HG02588 (cell line): Measurements from ENCODE around the gene DDN.

ENCODE experiments used
- ATAC-seq: cut with Tn5 transposase; IDR thresholded peaks from one replicate; pipeline ENCODE4 v1.9.1; 2021; ENCODE audit warnings: mild to moderate bottlenecking, moderate library complexity; ENCODE audit not compliant: unreplicated experiment

Gene DDN

GRCh38 chr12:49014547-49014946 lies 15.4 kb upstream of the DDN start:
- no peak for ATAC-seq

GRCh38 chr12:49013428-49013827 lies 14.3 kb upstream of the DDN start:
- ATAC-seq, result no peak

- no peak for ATAC-seq
Observed at GRCh38 chr12:49012739-49013138, 13.6 kb upstream of the DDN start.

GRCh38 chr12:49010092-49010668 lies 11.0 kb upstream of the DDN start:
- ATAC-seq, result no peak

- no peak for ATAC-seq
Observed at GRCh38 chr12:49008943-49009342, 9.8 kb upstream of the DDN start.

GRCh38 chr12:49000346-49000745 lies 1.2 kb upstream of the DDN start:
- no peak for ATAC-seq

- ATAC-seq, result peak; percentile 20
Observed at GRCh38 chr12:48998497-48999353, 450 bp downstream of the DDN start.

GRCh38 chr12:48997719-48998496 lies 1.3 kb downstream of the DDN start:
- ATAC-seq, result peak; percentile 39

- no peak for ATAC-seq
Observed at GRCh38 chr12:48996794-48997718, 2.1 kb downstream of the DDN start.

GRCh38 chr12:48995086-48995879 lies 3.9 kb downstream of the DDN start:
- no peak for ATAC-seq

- ATAC-seq, result no peak
Observed at GRCh38 chr12:48994224-48995085, 4.7 kb downstream of the DDN start.

- no peak for ATAC-seq
Observed at GRCh38 chr12:48993787-48994186, 5.4 kb downstream of the DDN start.

- no peak for ATAC-seq
Observed at GRCh38 chr12:48991247-48992050, 7.7 kb downstream of the DDN start.

- ATAC-seq, result no peak
Observed at GRCh38 chr12:48990552-48990951, 8.6 kb downstream of the DDN start.

GRCh38 chr12:48988030-48988649 lies 11.0 kb downstream of the DDN start:
- no peak for ATAC-seq

- ATAC-seq, result no peak
Observed at GRCh38 chr12:48986720-48987291, 12.4 kb downstream of the DDN start.

GRCh38 chr12:48985901-48986300 lies 13.3 kb downstream of the DDN start:
- ATAC-seq, result no peak
